GM18519 (cell line): Measurements from ENCODE around the gene FBXW7.

Experiments
- ATAC-seq: cut with Tn5 transposase; IDR thresholded peaks from one replicate; pipeline ENCODE4 v1.9.1; 2021; ENCODE audit warnings: mild to moderate bottlenecking, moderate library complexity; ENCODE audit not compliant: unreplicated experiment, low FRiP score

FBXW7 gene

DNA sequence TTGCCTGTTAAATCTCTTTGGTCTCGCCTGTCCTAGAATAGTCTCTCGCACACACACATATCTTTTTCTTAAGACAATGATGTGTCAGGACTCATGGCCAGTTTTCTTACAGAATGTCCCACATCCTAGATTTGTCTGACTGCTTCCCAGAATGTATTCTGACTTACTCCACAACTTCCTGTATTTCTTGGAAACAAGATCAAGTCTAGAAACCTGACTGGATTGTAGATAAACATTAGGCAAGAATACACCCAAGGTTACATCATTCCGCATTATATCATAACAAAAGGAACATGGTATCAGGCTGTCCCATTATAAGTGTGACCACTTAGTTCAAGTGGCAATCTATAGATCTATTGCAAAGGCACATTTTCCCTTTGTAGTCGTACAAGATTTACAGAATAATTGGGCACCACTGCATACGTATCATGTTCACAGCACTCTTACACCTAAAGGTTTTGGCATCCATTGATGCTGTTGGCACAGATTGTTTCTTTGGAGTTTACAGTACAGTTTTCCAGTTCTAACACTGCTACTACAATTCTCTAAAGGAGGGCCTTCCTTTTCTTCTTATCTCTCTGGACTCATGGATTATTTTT lies 56.4 kb downstream of the FBXW7 start:
- ATAC-seq, result no peak

DNA sequence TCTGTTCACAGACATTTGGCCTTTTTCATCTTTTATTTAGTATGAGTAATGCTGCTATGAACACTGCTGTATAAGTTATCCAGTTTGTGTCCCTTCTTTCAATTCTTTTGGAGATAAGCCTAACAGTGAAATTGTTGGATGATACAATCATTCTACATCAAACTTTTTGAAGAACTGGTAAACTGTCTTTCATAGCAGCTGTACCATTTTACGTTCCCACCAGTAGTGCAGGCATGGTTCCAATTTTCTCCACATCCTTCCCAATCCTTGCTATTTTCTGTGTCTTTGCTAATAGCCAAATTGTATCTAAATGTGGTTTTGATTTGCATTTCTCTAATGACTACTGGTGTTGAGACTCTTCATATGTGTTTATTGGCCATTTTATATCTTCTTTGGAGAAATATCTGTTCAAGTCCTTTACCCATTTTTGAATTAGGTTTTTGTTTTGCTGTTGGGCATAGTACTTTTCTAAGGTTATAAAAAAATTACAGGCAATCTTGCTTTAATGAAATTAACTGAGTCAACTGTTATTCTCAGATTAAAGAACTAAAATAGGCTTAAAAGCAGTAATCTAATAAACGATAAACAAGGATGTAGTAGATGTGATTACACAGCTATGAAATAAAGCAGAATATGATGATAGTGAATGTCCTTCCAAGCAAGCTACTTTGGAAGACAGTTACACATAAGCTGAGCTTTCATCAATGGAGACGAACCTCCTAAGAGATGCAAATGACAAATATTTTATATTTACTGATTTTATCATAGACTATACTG lies 57.2 kb downstream of the FBXW7 start:
- no peak for ATAC-seq

DNA sequence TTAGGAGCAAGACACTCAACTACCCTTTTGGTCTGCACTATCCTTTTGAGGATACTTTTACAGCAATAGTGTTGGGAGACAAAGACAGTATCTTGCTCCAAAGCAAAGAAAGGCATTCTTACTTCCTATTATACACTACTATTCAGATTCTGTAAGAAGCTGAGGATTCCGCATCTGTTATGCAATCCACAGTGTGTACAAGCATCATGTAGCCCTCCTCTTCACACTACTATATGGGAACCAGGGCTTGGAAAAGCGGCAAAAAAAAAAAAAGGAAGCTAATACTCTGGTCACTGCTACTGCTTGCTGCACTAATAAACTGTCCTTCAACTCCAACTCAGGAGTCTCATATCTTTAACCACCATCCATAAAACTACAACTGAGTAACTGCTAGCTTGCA lies 59.1 kb downstream of the FBXW7 start:
- ATAC-seq, result no peak

DNA sequence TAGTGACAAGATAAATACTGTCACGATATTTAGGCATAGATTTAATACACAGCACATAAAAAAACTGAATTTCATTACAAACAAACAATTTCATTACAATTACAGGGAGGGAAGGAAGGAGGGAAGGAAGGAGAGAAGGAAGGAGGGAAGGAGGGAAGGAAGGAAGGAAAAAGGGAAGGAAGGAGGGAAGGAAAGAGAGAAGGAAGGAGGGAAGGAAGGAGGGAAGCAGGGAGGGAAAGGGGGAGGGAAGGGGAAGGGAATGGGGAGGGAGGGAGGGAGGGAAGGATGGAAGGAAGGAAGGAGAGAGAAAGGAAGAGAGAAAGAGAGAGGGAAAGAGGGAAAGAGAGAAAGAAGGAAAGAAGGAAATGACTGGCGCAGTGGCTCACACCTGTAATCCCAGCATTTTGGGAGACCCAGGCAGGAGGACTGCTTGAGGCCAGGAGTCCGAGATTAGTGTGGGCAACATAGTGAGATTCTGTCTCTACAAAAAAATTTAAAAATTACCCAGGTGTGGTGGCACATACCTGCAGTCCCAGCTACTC lies 64.6 kb downstream of the FBXW7 start:
- no peak for ATAC-seq

DNA sequence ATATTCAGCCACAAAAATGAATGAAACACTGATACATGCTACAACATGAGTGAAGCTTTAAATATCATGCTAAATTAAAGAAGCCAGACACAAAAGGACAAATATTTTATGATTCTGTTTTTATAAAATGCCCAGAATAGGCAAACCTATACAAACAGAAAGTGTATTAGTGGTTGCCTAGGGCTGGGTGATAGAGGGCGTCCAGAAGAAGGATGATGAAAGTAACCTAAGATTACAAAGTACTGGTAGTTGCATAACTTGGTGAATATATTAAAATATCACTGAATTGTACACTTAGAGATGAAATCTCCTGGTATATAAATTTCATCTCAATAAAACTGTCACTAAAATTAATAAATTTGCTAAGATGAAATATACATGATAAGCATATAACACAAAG lies 67.5 kb downstream of the FBXW7 start:
- ATAC-seq, result no peak

DNA sequence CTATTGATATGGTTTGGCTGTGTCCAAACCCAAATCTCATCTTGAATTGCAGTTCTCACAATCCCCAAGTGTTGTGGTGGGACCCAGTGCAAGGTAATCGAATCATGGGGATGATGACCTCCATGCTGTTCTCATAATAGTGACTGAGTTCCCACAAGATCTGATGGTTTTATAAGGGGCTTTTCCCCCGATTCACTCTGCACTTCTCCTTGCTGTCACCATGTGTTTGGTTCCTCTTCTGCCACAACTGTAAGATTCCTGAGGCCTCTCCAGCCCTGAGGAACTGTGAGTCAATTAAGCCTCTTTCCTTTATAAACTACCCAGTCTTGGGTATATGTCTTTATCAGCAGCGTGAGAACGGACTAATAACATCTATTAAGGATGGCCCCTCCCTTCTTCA lies 68.8 kb downstream of the FBXW7 start:
- no peak for ATAC-seq

DNA sequence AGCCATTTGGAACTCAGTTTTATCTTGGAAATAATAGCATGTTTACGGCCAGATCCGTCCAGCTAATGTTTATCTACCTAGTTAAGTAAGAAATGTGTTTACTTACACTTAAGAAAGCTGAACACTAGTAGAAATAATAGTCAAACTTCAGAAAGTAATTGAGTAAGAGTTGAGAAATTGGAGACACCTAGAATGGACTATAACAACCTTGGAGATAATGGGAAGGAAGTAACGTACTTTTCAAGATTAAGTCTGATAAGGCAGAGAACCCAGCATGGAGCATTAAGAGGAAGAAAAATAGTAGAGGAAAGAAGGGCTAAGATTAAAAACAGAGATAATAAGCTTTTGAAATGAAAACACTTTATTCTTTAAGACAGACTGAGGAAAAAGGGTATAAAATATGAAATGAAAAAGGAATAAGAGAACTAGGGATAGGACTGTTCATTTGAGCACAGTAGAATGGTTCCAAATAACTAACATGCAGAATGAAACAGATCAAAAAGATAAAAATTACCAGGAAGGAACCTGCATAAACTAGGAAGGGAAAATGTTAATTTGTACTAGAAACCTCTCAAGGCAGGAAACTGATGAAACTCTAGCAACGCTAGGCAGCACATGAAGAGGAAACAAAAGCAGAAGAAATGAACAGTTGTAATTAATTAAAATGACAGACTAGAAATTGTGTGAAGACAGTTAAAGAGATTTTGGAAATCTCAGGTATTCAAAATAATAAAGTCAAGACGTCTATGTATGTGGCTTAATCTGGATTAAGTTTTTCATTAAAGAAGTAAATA lies 71.7 kb downstream of the FBXW7 start:
- no peak for ATAC-seq

DNA sequence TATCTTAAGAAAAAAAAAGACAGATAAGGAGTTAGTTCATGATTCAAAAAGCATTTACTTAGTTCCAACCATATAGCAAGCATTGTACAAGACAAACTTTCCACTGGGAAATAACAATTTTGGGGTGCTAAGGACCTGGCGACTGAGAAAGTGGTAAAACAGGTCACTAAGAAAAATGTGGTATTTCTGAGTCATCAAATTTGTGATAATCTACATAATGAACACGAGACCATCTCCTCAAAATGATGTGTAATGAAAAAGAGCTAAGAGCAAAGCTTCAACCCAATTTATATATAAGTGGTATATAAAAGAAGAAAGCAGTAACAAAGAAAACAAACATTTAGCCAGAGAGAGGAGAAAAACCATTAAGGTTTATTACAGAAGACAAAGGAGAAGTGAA lies 72.3 kb downstream of the FBXW7 start:
- no peak for ATAC-seq

DNA sequence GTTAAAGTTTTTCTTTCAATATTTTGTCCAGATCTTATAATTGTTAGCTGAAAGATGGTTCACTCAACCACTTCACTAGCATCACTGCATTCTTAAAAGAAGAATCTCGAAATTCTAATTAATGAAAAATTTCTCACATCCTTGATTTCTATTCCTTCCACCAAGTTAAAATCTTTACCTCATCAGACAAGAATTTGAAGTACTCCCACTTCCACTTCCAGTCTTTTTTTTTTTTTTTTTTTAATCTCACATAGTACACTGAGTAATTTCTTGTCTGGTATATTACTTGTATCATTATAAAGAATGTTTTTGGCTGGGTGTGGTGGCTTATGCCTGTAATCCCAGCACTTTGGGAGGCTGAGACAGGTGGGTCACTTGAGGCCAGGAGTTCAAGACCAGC lies 73.2 kb downstream of the FBXW7 start:
- no peak for ATAC-seq

DNA sequence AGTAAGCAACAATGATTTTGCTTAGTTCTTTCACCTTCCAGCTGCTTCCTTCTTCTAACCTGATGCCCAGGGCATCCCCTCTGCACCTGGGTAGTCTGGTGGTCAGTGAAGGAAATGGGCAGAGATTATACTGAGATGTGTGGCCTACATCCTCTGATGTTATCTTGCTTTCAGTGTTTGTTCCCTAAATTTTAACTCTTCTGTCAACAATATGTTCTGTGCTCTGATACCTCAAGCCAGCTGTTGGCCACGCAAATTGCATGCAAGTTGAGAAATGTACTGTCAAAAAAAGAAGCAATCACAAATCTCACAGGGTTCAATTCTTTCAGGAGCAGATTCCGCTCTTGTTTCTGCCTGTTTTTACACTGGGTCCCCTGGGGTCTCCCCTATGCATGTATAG lies 73.8 kb downstream of the FBXW7 start:
- peak; percentile 41 for ATAC-seq

DNA sequence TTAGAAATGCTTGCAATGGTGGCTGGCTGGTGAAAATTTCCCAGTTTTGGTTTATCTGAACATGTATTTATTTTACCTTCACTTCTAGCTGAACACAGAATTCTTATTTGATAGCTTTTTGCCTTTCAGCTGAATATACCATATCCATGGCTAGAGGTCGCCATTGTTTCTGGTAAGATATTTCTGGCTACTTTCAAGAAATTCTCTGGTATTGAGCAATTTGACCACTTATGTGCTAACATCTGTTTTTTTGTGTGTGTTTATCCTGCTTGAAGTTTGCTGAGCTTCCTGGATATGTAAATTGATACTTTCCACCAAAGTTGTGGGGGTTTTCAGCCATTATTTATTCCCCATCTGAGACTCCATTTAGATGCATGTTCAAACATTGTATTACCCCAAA lies 75.4 kb downstream of the FBXW7 start:
- no peak for ATAC-seq

DNA sequence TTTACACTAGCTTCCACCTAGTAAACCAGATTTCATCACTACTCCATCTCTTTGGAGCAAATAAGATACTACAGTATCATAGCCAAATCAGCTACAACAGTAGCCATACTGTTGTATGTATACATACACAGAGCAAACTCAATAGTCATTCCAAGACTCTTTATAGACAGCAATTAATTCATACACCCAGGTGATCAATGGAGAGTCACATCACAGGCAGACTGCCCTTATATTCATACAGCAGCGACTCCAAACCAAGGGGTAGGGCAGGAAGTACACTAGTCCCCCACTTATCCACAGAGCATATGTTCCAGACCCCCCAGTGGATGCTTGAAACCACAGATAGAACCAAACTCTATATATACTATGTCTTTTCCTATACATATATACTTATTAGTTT lies 76.6 kb downstream of the FBXW7 start:
- no peak for ATAC-seq

DNA sequence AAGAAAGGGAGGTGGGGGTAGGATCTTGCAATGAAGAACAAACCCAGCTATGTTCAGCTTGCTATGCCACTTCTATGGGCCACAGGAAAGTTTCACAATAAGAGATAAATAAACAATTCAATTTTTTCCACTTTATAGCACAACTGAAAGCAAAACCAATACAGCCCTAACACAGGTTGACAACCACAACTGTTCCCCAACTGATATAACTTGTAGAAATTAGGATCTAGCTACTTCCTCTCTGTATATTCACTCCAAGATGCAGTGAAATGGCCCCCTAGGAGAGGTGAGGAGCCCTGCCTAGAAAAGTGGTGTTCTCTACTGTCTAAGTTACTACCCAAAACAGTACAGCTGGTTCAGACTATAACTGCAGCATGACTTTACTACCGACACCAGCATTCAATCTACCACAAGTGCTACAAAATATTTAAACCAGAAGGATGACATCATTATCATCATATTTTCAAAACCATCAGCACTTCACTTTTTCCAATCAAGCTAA lies 77.0 kb downstream of the FBXW7 start:
- no peak for ATAC-seq

DNA sequence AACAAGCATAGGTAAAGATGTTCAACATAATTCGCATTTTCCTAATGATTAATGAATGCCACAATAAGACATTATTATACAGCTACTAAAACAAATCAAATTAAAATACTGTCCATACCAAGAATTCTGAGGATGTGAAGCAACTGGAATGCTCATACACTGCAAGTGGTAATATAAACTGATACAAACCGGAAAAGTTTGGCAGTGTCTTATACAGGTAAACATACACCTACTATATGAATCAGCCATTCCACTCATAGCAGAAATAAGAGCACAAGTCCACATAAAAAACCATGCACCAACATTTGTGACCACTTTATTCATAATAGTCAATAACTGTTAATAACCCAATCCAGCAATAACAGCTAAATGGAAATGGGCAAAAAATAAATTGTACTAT lies 79.3 kb downstream of the FBXW7 start:
- no peak for ATAC-seq

DNA sequence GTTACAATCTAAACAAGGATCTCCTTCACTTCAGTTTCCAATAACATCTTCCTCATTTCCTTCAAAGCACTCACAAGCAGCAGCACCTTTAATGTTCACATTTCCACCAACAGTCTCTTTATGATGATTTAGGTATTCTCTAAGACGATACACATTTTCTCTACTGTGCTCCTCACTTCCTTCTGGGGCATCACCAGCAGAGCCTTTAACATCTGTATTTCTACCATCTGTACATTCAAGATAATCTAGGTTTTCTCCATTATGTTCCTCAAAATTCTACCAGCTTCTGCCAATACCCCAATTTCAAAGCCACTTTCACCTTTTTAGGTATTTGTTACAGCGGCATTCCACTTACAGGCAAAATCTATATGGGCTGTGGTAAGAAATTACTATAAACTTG lies 80.6 kb downstream of the FBXW7 start:
- ATAC-seq, result no peak

DNA sequence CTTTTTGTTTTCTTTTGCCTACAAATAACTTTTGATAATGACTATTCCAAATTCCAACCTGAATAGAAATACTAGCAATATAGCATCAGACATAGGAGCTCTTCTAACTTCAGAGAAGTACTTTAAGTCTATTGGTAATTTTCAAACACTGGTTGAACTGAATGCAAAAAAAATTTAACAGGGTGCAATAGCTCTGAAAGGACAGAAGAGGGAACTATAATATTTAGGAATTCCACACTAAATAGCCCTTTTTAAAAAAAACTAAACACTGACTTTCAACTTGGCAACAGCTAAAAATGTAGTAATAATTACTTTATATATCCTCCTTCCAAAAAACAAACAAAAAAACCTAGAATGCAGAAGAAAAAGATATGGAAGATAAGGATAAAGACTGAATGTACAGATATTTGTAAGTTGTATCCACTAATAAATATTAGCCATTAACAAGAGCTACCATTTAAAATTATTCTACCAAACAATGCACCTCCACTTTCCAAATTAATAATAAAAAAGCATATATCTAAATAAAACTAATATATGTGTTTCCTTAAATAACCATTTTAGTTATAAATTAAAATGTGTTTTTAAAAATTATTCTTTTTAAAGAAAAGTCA lies 81.4 kb downstream of the FBXW7 start:
- no peak for ATAC-seq

DNA sequence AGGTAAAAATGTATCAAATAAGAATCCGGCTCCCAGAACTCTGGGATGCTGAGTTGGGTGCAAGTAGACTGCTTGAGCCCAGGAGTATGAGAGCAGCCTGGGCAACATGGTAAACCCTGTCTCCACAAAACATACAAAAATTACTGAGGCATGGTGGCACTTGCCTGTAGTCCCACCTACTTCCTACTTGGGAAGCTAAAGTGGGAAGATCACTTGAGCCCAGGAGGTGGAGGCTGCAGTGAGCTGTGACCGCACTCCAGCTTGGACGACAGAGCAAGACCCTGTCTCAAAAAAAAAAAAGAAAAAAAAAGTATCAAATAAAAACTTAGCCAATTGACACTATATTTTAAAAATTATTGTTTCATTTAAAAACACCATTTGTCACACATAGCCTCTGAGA lies 84.4 kb downstream of the FBXW7 start:
- no peak for ATAC-seq

DNA sequence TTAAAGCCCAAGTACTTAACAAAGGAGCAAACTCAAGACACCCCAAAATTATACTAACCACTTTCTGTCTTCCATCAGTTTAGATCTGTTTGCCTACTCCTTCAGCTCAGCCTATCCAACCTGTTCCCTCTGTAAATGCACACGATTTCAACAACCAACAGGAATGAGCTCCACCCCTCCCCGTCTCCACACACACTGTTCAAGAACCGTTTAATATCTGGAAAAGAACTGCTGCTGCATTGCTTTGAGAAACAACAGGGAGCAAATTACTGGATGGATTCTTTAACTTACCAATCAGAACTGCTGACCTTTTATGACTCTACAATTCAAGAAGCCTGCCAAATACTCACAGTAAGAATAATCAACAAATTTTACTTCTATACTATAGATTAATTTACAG lies 87.0 kb downstream of the FBXW7 start:
- ATAC-seq, result no peak

DNA sequence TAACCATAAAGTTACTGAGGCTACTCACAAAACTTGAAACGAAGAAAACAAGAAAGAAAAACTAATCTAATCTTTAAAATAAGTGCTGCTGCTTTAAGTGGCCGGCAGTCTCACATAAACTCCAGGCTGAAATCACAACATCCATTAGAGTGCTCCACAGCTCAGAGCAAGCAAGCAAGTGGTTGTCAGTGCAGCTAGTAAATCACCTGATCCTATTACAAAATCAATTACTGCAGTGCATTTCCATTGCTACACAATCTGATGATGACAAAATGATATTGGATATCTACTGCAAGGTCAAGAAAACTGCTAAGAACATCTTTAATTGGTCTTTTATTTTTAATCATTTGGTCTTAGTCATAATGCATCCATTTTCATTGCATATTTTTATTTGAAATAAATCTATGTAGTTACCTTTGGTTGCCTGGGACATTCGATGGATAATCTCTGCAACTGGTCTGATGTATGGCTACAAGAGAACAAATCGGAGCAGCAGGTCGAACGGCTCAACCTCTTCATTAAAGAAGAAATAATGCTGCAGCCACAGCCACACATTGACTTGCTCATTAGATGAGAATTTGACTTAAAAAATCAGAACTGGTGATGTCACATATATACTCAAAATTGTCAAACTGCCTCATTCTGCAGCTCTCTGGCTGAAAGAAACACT lies 87.7 kb downstream of the FBXW7 start:
- no peak for ATAC-seq

DNA sequence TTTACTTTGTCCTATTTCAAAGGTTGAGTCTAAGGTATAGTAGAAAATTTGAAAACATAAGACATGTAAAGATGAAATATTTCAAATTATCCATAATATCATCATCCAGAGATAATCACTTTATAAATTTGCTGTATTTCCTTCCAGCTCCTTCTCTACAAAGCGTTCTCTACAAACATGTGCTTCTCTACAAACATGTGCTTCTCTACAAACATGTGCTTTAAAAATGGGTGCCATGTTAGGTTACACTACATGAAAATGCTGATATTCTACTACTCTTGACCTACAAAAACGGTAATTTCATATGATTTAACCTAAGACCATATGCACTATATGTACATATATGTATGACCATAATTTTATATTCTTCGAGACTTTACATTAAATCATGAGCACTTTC lies 92.0 kb downstream of the FBXW7 start:
- no peak for ATAC-seq
